ENCODE results near the gene PBX4.

The PBX4 gene

DNA sequence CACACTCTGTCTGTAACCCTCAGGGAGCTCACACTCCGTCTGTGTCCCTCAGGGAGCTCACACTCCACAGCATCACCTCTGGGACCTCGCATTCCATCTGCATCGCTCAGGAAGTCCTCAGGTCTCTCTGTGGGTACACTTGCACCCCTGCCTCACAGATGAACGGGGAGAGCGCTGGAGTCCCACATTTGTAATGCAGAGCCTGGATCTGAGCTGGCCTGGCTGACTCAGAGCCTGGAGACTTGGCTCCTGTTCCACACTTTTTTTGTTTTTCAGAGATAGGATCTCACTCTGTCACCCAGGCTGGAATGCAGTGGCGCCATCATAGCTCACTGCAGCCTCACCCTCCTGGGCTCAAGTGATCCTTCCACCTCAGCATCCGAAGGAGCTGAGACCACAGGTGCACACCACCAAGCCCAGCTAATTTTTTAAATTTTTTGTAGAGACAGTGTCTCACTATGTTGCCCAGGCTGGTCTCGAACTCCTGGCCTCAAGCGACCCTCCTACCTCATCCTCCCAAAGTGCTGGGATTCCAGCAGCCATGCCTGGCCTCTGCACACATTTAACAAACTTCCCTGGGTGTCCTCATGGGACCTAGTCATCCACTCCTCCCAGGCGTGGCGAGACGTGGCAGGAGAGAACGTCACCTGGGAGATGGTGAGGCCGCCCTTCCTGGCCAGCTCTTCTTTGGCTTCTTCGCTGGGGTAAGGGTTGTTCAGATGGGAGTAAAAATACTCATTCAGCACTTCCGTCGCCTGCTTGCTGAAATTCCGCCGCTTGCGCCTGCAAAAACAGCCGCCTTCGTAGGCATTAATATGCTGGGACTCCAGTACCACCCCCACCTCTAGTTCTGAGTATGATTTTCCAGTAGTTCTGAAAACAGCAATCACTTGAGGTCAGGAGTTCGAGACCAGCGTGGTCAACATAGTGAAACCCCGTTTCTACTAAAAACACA is 49.4 kb downstream of the PBX4 start:
- TF ChIP-seq, protein P1, sequence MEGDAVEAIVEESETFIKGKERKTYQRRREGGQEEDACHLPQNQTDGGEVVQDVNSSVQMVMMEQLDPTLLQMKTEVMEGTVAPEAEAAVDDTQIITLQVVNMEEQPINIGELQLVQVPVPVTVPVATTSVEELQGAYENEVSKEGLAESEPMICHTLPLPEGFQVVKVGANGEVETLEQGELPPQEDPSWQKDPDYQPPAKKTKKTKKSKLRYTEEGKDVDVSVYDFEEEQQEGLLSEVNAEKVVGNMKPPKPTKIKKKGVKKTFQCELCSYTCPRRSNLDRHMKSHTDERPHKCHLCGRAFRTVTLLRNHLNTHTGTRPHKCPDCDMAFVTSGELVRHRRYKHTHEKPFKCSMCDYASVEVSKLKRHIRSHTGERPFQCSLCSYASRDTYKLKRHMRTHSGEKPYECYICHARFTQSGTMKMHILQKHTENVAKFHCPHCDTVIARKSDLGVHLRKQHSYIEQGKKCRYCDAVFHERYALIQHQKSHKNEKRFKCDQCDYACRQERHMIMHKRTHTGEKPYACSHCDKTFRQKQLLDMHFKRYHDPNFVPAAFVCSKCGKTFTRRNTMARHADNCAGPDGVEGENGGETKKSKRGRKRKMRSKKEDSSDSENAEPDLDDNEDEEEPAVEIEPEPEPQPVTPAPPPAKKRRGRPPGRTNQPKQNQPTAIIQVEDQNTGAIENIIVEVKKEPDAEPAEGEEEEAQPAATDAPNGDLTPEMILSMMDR (conservative IDR thresholded peaks at IDR 0.05): no peak
- no peak overlapping the region for H3K27ac ChIP-seq

DNA sequence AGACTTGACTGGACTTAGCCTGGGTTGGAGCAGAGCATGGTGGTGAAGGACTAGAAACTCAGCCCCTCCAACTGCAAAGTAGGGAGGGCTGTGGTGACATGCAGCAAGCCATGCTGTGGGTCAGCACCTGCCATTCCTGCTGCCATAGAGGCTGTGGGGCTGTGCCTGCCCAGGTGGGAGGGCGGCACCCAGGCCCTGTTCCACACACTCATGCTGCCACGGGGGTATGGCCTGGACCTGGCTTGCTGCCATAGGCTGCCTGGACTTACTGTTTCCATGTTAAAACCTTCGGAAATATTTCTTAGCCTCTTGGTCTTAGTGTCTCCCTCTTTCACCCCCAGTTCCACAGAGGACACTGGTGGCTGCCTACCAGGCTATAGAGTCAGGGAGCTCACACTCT is 51.1 kb downstream of the PBX4 start:
- H3K27ac ChIP-seq: no peak overlapping the region
- TF ChIP-seq, protein P1 (conservative IDR thresholded peaks at IDR 0.05): no peak

DNA sequence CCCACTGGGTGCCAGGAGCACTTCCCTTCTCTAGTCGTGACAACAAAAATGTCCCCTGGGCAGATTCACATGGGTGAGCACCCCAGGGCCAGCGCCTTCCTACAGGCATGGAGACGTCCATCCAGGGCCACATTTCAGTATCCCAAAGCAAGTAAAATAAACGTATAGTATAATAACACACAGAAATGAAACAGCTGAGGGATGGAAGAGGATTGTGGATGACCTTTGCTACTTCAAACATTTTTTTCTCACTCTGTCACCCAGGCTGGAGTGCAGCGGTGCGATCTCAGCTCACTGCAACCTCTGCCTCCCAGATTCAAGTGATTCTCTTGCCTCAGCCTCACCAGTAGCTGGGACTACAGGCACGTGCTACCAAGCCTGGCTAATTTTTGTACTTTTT is 52.2 kb downstream of the PBX4 start:
- H3K27ac ChIP-seq: no peak overlapping the region
- TF ChIP-seq, protein P1 (conservative IDR thresholded peaks at IDR 0.05): no peak

DNA sequence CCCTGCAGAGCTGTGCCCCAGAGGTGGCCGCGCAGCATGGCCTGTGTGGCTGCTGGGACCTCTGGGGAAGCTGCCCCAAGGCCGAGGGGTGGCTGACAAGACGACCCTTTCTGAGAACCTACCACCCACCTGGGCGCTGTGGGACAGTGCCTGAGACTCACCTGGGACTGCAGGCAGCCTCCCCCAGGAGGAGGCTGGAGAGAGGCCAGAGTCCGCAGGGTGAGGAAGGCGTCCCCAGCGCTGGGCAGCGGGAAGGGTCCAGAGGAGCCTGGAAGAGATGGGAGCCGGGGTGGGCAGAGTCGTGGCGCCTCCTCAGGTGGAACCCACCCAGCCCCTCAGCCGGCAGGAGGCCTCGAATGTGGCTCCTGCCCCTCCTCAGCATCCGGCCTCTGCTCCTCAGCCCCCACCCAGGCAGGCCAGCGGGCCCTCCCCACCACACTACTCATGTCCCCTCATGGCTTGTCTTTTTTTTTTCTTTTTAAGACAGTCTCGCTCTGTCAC is 55.1 kb downstream of the PBX4 start:
- H3K27ac ChIP-seq: no peak overlapping the region
- TF ChIP-seq, protein P1 (conservative IDR thresholded peaks at IDR 0.05): no peak

DNA sequence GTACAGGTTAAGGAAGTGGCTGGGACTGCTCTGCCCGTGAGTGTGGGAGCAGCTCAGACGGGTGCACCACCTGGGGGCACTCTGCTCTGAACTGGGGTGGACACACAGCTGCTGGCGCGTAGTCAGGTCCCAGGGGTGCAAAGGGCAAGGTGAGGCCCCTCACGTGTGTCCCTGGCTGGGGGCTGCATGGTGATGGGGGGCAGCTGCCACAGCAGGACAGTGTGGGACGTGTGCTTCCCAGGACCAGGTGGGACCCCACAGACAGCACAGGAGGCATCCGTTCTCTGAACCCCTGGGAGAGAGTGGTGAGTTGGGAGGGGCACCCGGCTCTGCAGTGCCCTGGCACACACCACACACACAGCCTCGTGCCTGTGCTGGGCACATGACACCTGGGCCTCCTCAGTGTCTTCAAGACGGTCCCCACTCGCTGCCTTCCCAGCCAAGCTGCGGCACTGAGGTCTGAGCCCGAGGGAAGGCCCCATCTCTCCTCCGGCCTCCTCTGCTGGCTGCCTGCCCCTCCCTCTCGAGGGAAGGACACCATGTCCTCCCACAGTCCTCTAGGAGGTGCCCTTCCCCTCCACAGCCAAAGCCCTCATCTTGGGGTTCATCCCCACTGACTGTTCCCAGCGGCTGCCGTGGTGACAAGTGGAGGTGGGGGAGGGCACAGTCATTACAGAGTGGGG is 55.7 kb downstream of the PBX4 start:
- no peak overlapping the region for H3K27ac ChIP-seq
- TF ChIP-seq, protein P1 (conservative IDR thresholded peaks at IDR 0.05): no peak

DNA sequence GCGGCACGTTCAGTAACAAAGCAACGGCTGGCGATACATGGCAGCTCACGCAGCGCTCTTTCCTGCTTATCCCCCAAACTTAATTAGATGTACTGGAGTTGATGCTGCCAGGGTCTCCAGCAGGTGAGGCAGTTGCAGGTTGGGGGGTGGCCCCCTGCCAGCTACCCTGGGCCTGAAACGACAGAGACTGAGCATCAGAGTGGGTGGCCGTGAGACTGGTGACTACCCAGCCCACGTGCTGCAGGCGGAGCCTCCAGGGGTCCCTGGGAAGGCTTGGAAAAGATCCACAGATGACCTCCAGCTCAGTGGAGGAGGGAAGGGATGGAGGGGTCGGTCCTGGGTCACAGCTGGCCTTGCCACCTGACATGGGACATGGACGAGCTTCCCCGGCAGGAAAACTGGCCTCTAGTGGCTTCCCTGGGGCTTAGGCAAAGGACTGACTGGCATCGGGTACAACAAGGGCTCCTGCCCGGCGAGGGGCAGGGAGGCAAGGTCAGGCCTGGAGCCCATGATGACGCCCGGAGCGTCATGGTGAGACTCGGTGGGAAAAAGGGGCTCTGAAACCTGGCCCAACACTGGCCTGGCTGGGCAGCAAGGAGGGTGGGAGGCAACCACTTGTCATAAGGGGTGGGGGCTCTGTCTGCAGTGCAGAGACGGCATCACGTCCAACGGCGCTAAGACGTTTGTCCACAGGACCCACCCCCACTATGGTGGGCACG is 56.4 kb downstream of the PBX4 start:
- no peak overlapping the region for H3K27ac ChIP-seq
- TF ChIP-seq, protein P1 (conservative IDR thresholded peaks at IDR 0.05): no peak

DNA sequence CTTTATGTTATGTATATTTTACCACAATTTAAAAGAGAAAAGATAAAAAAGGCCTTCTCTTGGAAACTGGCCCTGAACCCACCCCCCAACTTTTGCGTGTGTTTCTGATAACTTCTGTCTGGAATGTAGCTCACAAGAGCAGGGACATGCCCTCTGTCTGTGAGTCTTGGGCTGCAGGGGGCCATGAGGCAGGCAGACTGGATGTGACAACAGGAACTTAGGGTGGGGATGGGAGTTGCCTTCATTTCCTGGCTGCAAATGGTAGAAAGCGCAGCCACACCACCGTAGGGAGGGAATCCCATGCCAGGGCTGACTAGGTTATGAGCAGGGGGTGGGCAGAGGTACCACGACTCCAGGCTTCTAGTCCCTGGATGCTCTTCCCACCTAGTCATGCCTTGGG is 58.6 kb downstream of the PBX4 start:
- no peak overlapping the region for H3K27ac ChIP-seq
- TF ChIP-seq, protein P1 (conservative IDR thresholded peaks at IDR 0.05): no peak

All from VCaP (cell line).